HEK293T (cell line): Measurements from ENCODE around the gene ERBB2.

Experiments
- CTCF ChIA-PET: fragments of 350-600 bp; formaldehyde crosslinking; extraction: SDS; loops from one replicate; lab custom pipeline; 2021; ENCODE audit warnings: antibody characterized with exemption, inconsistent platforms; lab: Yijun Ruan, JAX
- POLR2A ChIA-PET: fragments of 350-600 bp; formaldehyde crosslinking; extraction: SDS; loops from one replicate; lab custom pipeline; 2020; ENCODE audit warnings: antibody characterized with exemption, inconsistent platforms; lab: Yijun Ruan, JAX
- DNase-seq: peaks from one replicate; pipeline ENCODE4 v3.0.0; 2012; ENCODE audit warnings: mixed read lengths; ENCODE audit errors: extremely low spot score
- ARNT ChIP-seq: fragments of 450-650 bp; IDR thresholded peaks from 2 replicates; pipeline ENCODE4 v1.6.1; 2017; ENCODE audit warnings: mild to moderate bottlenecking
- BHLHE40 ChIP-seq: fragments of 450-650 bp; IDR thresholded peaks from 2 replicates; pipeline ENCODE4 v1.6.1; 2016; ENCODE audit warnings: mild to moderate bottlenecking, moderate library complexity, borderline replicate concordance
- CTBP1 ChIP-seq: fragments of 450-650 bp; IDR thresholded peaks from 2 replicates; pipeline ENCODE4 v1.6.1; 2016; ENCODE audit warnings: borderline replicate concordance
- ELF4 ChIP-seq: fragments of 450-650 bp; IDR thresholded peaks from 2 replicates; pipeline ENCODE4 v1.6.1; 2017; ENCODE audit warnings: antibody characterized with exemption
- FOXA1 ChIP-seq: fragments of 450-650 bp; IDR thresholded peaks from 2 replicates; pipeline ENCODE4 v1.6.1; 2016; ENCODE audit warnings: mild to moderate bottlenecking
- FOXK2 ChIP-seq: fragments of 450-650 bp; IDR thresholded peaks from 2 replicates; pipeline ENCODE4 v1.6.1; 2016; ENCODE audit warnings: mild to moderate bottlenecking
- FOXM1 ChIP-seq: fragments of 450-650 bp; IDR thresholded peaks from 2 replicates; pipeline ENCODE4 v1.6.1; 2017; ENCODE audit warnings: mild to moderate bottlenecking, borderline replicate concordance
- HDGF ChIP-seq: fragments of 450-650 bp; IDR thresholded peaks from 2 replicates; pipeline ENCODE4 v1.6.1; 2017; ENCODE audit warnings: antibody characterized with exemption, borderline replicate concordance
- L3MBTL2 ChIP-seq: fragments of 450-650 bp; conservative IDR thresholded peaks from 2 replicates; pipeline ENCODE4 v1.6.1; 2016; ENCODE audit warnings: mild to moderate bottlenecking
- LEF1 ChIP-seq: fragments of 450-650 bp; IDR thresholded peaks from 2 replicates; pipeline ENCODE4 v1.6.1; 2017; ENCODE audit warnings: mild to moderate bottlenecking, borderline replicate concordance
- NFRKB ChIP-seq: fragments of 450-650 bp; IDR thresholded peaks from 2 replicates; pipeline ENCODE4 v1.6.1; 2016; ENCODE audit warnings: mild to moderate bottlenecking, moderate library complexity
- SP1 ChIP-seq: fragments of 450-650 bp; IDR thresholded peaks from 2 replicates; pipeline ENCODE4 v1.6.1; 2017
- SUZ12 ChIP-seq: fragments of 450-650 bp; IDR thresholded peaks from 2 replicates; pipeline ENCODE4 v1.6.1; 2016; ENCODE audit warnings: mild to moderate bottlenecking
- TARDBP ChIP-seq: fragments of 450-650 bp; IDR thresholded peaks from 2 replicates; pipeline ENCODE4 v1.6.1; 2016
- ZNF384 ChIP-seq: fragments of 450-650 bp; IDR thresholded peaks from 2 replicates; pipeline ENCODE4 v1.6.1; 2016
- TF ChIP-seq, protein P1 (sequence below): fragments of 450-650 bp; IDR thresholded peaks from 2 replicates; pipeline ENCODE4 v1.6.1; 2016

ERBB2 gene

DNA sequence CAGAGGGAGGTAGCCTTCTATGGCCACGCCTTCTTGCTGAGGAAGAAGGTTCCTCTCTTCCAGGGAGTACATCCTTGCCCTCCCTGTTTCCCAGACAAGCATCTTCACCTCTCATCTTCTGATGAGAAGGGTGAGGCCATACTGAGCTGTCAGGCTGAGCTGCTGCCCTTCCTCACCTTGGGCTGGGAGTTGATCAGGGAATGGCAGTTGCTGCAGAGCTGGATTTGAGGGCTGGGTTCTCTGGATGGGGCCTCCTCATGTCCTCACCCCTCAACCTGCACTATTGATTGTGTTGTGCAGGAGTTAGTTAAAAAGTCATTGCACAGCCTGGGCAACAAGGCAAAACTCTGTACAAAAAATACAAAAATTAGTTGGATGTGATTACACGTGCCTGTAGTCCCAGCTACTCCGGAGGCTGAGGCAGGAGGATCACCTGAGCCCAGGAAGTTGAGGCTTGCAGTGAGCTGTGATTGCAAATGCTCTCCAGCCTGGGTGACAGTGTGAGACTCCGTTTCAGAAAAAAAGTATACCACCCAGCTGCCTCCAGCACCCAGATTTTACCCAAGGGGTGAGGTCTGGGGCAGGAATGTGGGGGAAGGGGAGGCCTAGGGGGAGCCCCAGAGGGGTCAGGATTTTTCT, 2.0 kb downstream of the ERBB2 start:
- CTCF ChIA-PET = interaction anchor here (1.2 kb wide), 1 partner anchor 29 kb away, joined by 3 read pairs; the partner anchor contains the start of gene MIEN1
- DNase-seq = no peak
- TF ChIP-seq BHLHE40 (no peak), NFRKB (no peak), ELF4 (no peak), FOXK2 (no peak), LEF1 (no peak), HDGF (no peak), FOXA1 (no peak), SUZ12 (no peak), L3MBTL2 (no peak), ARNT (no peak), SP1 (no peak), CTBP1 (no peak), FOXM1 (no peak), TARDBP (no peak), ZNF384 (no peak)
- TF ChIP-seq, protein P1, sequence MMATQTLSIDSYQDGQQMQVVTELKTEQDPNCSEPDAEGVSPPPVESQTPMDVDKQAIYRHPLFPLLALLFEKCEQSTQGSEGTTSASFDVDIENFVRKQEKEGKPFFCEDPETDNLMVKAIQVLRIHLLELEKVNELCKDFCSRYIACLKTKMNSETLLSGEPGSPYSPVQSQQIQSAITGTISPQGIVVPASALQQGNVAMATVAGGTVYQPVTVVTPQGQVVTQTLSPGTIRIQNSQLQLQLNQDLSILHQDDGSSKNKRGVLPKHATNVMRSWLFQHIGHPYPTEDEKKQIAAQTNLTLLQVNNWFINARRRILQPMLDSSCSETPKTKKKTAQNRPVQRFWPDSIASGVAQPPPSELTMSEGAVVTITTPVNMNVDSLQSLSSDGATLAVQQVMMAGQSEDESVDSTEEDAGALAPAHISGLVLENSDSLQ = no peak
- POLR2A ChIA-PET = interaction anchor here (0.9 to 4.5 kb wide), 2 partner anchors 9 to 12 kb away, joined by 3 to 84 read pairs; partner anchors contain the start of gene PGAP3

DNA sequence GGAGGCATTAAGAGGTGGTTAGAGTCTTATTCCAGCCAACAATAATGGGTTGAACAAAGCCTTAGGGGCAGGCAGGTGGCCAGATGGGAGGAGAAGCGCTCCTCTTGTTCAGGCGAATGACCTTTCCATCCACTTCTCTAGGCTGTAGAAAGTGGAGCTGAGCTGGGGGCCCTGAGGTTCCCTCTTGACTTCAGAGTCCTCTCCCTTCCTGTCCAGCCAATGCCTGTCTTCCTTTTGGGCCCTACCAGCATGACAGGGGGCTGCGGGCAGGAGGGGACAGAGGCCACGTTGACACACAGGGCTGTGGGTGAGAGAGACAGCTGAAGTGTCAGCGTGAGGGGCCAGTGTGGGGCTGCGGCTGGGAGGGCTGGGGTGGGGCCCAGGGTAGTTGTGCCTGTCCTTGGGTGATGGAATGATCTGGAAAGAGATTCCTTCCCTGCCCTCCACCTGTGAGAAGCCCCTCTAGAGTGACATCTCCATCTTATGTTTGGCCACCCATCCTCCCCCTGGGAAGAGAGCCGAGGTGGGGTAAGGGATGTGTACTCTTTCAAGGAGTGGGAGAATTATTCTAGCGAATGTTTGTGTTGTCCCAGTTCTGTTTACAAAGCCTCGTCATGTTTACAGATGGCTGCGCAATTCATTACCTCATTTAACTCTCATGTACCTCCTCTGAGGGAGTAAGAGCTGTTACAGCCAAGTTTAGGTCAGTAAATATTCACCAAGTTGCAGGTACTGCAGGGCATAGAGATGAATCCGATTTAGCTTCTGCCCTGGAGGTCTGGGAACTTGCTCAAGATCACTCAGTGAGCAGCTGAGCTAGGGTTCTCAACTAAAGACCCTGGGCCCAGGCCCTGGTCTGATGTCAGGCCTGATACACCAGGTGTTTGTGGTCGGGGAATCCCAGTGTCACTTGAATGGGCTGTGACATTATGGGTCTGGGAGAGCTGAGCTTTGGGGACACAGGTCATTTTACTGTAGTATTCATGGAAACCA, 3.3 kb downstream of the ERBB2 start:
- ChIA-PET POLR2A (interaction anchor here (0.8 to 1.2 kb wide), 2 partner anchors 26 to 194 kb away, joined by 3 to 4 read pairs; no protein-coding TSS in a partner anchor), CTCF (interaction anchor here (1.1 kb wide), 1 partner anchor 49 kb away, joined by 4 read pairs; no protein-coding TSS in a partner anchor)
- DNase-seq = no peak
- TF ChIP-seq SP1 = no peak
- TF ChIP-seq NFRKB = no peak
- TF ChIP-seq TARDBP = no peak
- TF ChIP-seq ARNT = no peak
- no peak for TF ChIP-seq BHLHE40
- no peak for TF ChIP-seq SUZ12
- no peak for TF ChIP-seq HDGF
- no peak for TF ChIP-seq ELF4
- no peak for TF ChIP-seq CTBP1
- TF ChIP-seq L3MBTL2 = no peak
- no peak for TF ChIP-seq FOXM1
- TF ChIP-seq, protein P1 = no peak

DNA sequence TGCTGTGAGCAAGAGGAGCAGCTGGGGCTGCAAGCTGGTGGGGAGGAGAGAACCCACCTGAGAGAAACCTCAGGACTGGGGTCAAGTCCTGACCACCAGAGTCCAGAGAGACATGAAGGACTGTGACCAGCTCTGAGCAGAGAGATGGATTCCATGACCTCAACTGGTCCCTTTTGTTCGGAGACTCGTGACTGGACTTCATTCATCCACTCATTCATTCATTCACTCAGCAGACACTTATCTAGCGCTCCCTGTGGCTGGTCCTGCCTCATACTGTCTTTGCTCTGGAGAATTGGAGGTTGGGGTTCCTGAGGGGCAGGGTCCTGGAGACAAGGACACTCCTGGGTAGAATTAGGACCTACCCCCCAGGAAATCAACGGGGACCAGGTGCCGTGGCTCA, 4.0 kb downstream of the ERBB2 start:
- ChIA-PET CTCF (interaction anchor here (1.1 kb wide), 1 partner anchor 50 kb away, joined by 4 read pairs; no protein-coding TSS in a partner anchor), POLR2A (interaction anchor here (0.8 to 1.2 kb wide), 2 partner anchors 26 to 195 kb away, joined by 3 to 4 read pairs; no protein-coding TSS in a partner anchor)
- TF ChIP-seq ARNT (no peak), FOXA1 (no peak), NFRKB (no peak), CTBP1 (no peak), BHLHE40 (no peak), LEF1 (no peak), ELF4 (no peak), HDGF (no peak), ZNF384 (no peak), SP1 (no peak), FOXM1 (no peak), L3MBTL2 (no peak), TARDBP (no peak), FOXK2 (no peak), SUZ12 (no peak)
- TF ChIP-seq, protein P1 = no peak
- DNase-seq = no peak

DNA sequence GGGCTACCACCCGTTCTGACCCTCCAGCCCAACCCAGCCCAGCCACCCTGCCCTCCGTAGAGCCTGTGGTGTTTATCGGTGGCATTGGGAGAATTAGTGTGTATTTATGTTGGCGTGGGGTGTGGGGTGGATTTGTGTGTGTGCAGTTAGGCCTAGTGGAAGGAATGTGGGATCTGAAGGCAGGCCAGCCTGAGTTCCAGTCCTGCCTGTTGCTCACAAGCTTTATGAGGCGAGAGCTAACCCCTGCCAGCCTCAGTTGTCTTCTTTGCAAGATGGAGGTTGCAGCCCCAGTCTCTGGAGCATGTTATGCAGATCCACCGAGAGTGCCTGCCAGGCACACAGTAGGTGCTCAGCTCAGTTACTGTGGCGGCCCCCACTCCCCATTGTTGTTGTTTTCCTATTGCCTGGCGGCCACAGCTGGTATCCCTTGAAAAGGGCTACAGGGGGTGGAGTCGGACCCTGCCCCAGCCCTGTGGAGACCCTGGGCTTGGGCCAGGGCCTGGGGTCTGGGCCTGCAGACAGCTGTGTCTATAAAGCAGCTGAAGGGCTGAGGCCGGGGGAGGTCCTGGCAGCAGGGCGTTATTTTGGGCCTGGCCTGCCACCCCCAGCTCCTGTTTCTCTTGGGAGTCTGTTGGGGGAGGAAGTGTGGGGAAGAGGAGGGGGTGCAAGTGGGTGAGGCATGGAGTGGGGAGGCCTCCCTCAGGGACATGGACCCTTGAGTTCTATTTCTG, 5.1 kb downstream of the ERBB2 start:
- no peak for TF ChIP-seq ARNT
- no peak for TF ChIP-seq L3MBTL2
- TF ChIP-seq CTBP1 = no peak
- TF ChIP-seq HDGF = no peak
- no peak for TF ChIP-seq BHLHE40
- no peak for TF ChIP-seq SUZ12
- TF ChIP-seq FOXM1 = no peak
- TF ChIP-seq FOXA1 = no peak
- no peak for DNase-seq
- ChIA-PET POLR2A (interaction anchor here (1.2 to 1.5 kb wide), 2 partner anchors 17 to 24 kb away, joined by 4 to 5 read pairs; partner anchors contain the start of gene PGAP3), CTCF (interaction anchor here (0.5 kb wide), 1 partner anchor 146 kb away, joined by 3 read pairs; no protein-coding TSS in a partner anchor)
